GM10266 (cell line): Measurements from ENCODE around the gene CRYBG2.

Source experiments
- DNase-seq: peaks from one replicate; pipeline ENCODE4 v3.0.0; 2012; ENCODE audit errors: extremely low spot score
- TF ChIP-seq, protein P1 (sequence below): IDR thresholded peaks from 2 replicates; pipeline ENCODE4 v1.5.1; 2012; ENCODE audit warnings: mild to moderate bottlenecking, low read depth; ENCODE audit not compliant: control insufficient read depth, insufficient read depth; ENCODE audit errors: missing control alignments

CRYBG2 gene

DNA sequence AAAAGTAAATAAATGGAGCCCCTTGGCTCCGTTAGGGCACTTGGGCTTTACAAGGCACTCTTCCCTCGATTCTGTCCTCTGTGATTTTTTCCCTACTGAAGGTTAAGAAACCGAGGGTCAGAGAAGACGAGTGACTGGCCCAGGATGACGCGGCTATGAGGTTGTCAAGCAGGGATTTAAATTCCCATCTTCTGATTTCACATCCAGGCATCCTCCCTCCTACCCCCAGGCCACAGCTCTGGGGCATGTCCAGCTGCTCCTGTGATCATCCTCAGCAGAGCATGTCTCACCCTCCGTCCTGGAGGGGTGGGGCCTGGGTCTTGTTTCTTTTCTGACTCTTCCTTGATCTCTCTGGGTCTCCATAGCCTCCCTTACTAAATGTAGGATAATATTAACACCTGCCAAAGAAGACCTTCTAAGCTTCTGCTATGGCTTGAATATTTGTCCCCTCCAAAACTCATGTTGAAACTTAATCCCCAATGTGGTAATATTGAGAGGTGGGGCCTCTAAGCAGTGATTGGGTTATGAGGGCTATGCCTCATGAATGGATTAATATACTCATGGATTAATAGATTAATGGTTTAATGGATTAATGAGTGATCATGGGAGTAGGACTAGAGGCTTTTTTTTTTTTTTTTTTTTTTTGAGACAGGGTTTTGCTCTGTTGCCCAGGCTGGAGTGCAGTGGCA, 4.6 kb downstream of the CRYBG2 start:
- no peak for DNase-seq

DNA sequence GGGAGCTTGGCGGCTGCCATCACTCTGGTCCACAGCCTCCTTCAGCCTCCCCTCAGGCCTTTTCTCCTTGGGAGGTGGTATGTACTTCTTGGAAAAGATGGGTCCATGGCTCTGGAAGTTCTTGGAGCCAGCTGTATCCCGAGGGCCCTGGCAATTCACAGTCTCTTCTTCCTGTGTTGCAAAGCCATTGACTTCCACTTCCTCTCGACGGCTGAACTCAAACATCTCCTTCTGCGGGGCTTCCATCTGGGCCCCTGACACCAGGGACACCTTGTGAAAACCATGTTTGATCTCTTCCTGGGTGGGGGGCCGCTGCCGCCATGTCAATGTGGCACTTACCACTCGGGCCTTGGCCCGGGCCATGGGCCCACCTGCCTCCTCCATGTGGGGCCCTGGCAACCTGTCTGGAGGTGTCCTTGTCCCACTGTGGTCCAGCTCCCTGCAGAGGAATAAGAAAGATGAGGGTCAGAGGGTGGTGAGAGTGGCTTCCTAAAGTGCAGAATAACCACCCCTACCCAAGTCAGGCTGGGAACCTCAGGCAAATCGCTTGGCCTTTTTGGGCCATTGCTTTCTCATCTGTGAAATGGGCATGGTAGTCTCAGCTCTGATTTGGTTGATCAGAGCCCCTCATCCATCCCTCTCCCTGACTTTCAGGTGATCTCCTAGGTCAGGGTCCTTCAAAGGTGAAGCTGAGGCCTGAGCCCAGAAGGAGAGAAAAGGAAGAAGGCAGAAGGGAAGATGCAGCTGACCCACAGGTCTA, 7.5 kb downstream of the CRYBG2 start:
- TF ChIP-seq, protein P1, sequence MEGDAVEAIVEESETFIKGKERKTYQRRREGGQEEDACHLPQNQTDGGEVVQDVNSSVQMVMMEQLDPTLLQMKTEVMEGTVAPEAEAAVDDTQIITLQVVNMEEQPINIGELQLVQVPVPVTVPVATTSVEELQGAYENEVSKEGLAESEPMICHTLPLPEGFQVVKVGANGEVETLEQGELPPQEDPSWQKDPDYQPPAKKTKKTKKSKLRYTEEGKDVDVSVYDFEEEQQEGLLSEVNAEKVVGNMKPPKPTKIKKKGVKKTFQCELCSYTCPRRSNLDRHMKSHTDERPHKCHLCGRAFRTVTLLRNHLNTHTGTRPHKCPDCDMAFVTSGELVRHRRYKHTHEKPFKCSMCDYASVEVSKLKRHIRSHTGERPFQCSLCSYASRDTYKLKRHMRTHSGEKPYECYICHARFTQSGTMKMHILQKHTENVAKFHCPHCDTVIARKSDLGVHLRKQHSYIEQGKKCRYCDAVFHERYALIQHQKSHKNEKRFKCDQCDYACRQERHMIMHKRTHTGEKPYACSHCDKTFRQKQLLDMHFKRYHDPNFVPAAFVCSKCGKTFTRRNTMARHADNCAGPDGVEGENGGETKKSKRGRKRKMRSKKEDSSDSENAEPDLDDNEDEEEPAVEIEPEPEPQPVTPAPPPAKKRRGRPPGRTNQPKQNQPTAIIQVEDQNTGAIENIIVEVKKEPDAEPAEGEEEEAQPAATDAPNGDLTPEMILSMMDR, result no peak
- DNase-seq, result no peak

More for the DNA sequence above, 4.6 kb downstream of the CRYBG2 start:
- TF ChIP-seq, protein P1, result no peak

DNA sequence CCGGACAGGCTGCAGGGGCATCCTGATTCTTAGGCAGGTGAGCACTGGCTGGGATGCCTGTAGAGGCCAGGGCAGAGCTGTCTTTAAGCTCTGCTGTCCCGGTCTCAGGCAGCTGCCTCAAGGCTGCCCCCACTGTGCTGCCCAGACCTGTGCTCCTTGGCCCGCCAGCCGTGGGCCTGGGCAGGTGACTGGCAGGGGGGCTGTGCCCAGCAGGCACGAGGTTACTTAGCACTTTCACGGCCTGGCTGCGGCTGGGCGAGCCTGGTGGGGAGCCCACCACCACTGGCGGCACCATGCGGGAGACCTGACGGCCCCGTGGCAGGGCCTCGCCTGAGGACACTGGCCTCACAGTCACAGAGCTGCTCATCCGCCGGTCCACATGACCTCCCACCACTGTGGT, 8.2 kb downstream of the CRYBG2 start:
- DNase-seq, result no peak
- TF ChIP-seq, protein P1, result no peak

DNA sequence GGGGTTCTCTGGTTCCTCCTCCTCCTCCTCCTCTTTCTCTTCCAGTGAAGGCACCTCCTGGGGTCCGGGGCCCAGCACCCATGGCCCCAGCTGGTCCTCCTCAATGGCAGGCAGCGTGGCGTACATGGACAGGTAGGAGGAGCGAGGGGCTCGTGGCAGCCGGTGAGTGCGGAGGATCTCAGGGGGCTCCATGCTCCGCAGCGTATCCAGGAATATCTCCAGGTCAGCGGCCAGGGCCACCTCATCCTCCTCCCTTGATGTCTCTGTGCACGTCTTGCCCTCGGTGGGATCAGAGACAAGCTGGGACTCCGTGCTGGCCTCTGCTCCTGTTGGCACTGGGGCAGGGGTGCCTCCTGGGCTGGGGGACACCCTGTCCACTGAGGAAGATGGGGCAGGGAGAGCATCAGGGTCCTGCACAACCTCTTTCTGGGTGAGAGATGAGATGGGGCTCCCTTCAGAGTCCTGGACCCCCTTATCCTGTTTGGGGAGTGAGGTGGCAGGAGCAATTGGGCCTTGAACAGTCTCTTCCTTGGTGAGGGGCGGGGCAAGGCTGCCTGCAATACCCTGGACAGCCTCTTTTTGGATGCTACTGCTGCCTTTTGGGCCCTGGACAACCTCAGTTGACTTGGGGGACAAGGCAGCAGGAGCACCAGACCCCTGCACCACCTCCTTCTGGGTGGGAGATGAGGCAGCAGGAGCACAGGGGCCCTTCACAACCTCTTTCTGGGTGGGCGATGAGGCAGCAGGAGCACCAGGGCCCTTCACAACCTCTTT, 9.6 kb downstream of the CRYBG2 start:
- TF ChIP-seq, protein P1, result no peak
- no peak for DNase-seq

DNA sequence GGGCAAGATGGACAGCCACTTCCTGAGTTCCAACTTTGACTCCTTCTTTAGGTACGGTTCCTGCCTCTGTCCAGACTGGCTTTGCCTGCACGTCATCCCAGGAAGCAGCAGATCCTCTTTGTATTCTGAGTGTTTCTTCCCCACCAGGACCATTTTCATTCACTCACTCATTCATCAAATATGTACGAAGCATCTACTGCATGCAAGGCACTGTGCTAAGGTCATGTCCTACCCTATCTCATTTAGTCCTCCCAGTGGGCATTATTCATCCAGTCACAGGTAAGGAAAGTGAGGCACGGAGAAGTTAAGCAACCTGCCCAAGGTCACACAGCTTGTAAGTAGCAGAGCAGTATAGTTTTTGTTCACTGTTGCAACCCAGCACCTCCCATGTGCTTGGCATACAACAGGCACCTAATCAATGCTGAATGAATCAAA, 13.9 kb downstream of the CRYBG2 start:
- no peak for DNase-seq
- TF ChIP-seq, protein P1, result no peak

DNA sequence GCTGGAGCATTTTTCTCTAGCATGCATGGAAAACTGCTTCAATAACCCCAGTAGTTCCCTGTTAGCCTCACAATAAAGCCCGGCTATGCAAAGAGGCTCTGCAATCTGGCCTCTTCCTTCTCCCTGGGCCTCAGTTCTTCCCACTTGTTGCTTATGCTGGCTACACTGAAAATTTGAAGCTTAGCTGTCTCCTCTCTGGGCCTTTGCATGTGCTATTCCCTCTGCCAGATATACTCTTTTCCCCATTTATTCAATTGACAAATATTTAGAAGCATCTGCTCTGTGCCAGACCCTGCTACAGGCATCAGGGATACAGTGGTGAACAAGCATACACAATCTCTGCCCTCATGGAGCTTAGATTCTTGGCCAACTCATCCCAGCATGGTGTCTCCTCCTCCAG, 15.3 kb downstream of the CRYBG2 start:
- no peak for DNase-seq

More for the DNA sequence above, 15.3 kb downstream of the CRYBG2 start:
- TF ChIP-seq, protein P1, result no peak
